ENCODE data around the gene COL9A3.

The COL9A3 gene

GRCh38 chr20:62816884-62817873, at the start of gene COL9A3:
TSS of gene COL9A3 (plus strand) at chr20:62817050. CDS start at chr20:62817065, 15 bp downstream.
- no peak for DNase-seq (ENCODE audit: low read depth, low spot score)

- no peak for DNase-seq (ENCODE audit: low read depth, low spot score)
Measured at GRCh38 chr20:62768234-62768546, 48.7 kb upstream of the COL9A3 start.

GRCh38 chr20:62768551-62769287, 48.1 kb upstream of the COL9A3 start:
- no peak for DNase-seq (ENCODE audit: low read depth, low spot score)

- no peak for DNase-seq (ENCODE audit: low read depth, low spot score)
Measured at GRCh38 chr20:62769346-62770071, 47.3 kb upstream of the COL9A3 start.

GRCh38 chr20:62770111-62770910, 46.5 kb upstream of the COL9A3 start:
- no peak for DNase-seq (ENCODE audit: low read depth, low spot score)

- no peak for DNase-seq (ENCODE audit: low read depth, low spot score)
Measured at GRCh38 chr20:62770916-62771315, 45.9 kb upstream of the COL9A3 start.

- DNase-seq (ENCODE audit: low read depth, low spot score): no peak
Measured at GRCh38 chr20:62771396-62772102, 45.3 kb upstream of the COL9A3 start.

- DNase-seq (ENCODE audit: low read depth, low spot score): no peak
Measured at GRCh38 chr20:62772103-62772611, 44.7 kb upstream of the COL9A3 start.

- no peak for DNase-seq (ENCODE audit: low read depth, low spot score)
Measured at GRCh38 chr20:62772619-62772989, 44.2 kb upstream of the COL9A3 start.

GRCh38 chr20:62772990-62773844, 43.6 kb upstream of the COL9A3 start:
- no peak for DNase-seq (ENCODE audit: low read depth, low spot score)

- DNase-seq (ENCODE audit: low read depth, low spot score): no peak
Measured at GRCh38 chr20:62773845-62774714, 42.8 kb upstream of the COL9A3 start.

- DNase-seq (ENCODE audit: low read depth, low spot score): no peak
Measured at GRCh38 chr20:62774762-62775161, 42.1 kb upstream of the COL9A3 start.

- no peak for DNase-seq (ENCODE audit: low read depth, low spot score)
Measured at GRCh38 chr20:62775206-62775605, 41.6 kb upstream of the COL9A3 start.

GRCh38 chr20:62776035-62776691, 40.7 kb upstream of the COL9A3 start:
- DNase-seq (ENCODE audit: low read depth, low spot score): no peak

- DNase-seq (ENCODE audit: low read depth, low spot score): no peak
Measured at GRCh38 chr20:62776692-62777527, 39.9 kb upstream of the COL9A3 start.

GRCh38 chr20:62777528-62777830, 39.4 kb upstream of the COL9A3 start:
- DNase-seq (ENCODE audit: low read depth, low spot score): no peak

GRCh38 chr20:62778058-62778457, 38.8 kb upstream of the COL9A3 start:
- DNase-seq (ENCODE audit: low read depth, low spot score): no peak

Data from iPS DF 19.7 (cell line).